HG02885 (cell line): ENCODE data around the gene PGA3.
"Not testable (repeated sequence)": the region's sequence is repeated elsewhere in the genome, so short reads cannot be mapped to it uniquely, and the experiment has no call there.

Source experiments
- ATAC-seq: cut with Tn5 transposase; IDR thresholded peaks from one replicate; pipeline ENCODE4 v1.9.1; 2021; ENCODE audit warnings: mild to moderate bottlenecking; ENCODE audit not compliant: unreplicated experiment, poor library complexity

Gene PGA3

DNA sequence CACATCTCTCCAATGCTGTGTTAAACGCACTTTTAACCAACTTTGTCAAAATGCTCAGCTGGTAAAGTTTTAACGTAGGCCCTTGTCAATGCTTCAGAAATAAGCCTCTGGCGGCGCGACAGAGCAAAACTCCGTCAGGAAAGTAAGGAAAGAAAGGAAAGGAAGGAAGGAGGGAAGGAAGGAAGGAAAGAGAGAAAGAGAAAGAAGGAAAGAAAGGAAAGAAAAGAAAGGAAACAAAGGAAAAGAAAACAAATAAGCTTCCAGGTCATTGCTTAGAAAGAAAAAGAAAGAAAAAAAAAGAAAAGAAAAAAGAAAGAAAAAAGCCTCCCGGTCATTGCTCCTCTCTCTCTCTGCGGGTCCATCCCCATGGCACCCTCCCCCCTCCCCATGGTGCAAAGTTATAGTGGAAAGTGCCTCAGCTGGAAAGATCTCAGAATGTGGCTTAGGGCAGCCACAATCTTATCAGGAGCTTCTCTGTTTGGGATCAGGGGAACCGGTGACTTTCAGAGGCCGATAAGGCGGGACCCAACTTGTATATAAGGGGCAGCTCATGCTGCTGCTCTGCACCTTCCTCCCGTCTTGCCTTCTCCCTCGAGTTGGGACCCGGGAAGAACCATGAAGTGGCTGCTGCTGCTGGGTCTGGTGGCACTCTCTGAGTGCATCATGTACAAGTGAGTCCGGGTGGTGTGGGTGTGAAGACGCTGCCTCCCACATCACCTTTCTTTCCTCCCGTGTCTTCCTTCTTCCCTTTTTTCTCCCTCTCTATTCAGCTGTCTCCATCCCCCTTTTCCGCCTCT is at the start of gene PGA3:
Gene PGA3, plus strand, starts transcription at position 566 of the 797 bp plus-strand sequence. Its CDS starts 50 bp downstream, at position 616.
- not testable (repeated sequence) for ATAC-seq

DNA sequence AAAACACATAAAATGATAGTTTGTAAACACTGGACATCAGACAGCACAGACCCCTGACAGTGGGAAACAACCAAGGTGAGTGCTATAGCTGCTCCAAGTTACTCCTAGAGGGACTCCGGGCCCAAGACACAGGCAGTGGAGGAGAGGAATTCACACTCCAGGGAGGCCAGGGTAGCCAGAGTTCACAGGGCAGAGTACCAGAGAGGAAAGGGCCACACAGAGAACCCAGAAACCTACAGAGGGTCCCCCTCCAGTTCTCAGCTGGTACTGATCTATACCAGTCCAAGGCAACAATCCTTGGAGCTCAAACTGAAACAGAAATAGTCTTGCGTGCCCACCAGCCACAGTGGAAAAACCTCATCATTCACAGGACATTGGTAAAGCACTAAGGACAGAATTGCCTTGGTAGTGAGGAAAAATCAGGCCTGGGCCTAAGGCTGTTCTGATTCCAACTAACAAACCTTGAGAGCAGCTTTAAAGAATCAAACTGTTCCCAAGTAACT is 49.7 kb upstream of the PGA3 start:
- no peak for ATAC-seq

DNA sequence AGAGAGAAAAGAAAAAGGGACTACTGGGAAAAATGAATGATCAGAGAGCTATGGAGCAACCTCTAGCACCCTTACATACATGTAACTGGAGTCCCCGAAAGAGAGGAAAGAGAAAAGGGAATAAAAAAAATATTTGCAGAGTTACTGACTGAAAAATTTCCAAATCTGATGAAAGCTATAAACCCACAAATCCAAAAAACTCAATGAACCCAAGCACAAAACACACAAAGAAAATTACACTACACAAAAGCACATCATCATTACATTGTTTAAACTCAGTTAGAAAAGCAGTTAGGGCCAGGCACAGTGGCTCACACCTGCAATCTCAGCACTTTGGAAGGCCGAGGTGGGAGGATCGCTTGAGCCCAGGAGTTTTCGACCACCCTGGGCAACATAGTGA is 48.8 kb upstream of the PGA3 start:
- ATAC-seq = no peak

DNA sequence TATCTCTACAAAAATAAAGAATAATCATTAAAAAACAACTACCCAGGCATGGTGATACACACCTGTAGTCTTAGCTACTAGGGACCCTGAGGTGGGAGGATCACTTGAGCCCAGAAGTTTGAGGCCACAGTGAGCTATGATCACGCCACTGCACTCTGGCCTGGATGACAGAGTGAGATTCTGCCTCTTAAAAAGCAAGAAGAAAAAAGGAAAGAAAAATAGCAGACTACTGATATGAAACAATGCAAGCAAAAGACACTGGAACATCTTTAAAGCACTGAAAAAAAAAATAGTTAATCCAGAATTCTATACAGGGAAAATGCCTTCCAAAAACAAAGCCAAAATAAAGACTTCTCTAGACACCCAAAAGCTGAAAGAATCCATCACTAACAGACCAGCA is 48.0 kb upstream of the PGA3 start:
- ATAC-seq = no peak

DNA sequence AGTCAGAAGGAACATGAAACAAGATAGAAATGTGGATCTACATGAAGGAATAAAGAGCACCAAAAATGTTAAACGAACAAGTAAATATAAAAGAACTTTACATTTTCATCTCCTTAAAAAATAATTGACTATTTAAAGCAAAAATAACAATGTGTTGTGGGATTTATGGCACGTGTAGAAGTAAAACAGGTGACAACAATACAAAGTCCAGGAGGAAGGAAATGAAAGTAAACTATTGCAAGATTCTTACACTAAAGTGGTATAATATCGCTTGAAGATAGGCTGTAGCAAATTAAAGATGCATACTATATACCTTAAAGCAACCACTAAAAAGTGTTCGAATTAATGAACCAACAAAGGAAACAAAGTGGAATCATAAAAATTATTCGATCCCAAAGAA is 47.6 kb upstream of the PGA3 start:
- ATAC-seq = no peak

DNA sequence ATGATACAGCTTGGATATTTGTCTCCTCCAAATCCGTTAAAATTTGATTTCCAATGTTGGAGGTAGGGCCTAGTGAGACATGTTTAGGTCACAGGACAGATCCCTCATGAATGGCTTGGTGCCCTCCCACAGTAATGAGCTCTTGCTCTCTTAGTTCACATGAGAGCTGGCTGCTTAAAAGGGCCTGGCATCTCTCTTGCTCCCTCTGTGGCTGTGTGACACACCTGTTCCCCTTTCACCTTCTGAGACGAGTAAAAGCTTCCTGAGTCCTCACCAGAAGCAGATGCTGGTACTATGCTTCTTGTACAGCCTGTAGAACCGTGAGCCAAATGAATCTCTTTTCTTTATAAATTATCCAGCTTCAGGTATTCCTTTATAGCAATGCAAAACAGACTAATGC is 45.6 kb upstream of the PGA3 start:
- ATAC-seq = no peak

DNA sequence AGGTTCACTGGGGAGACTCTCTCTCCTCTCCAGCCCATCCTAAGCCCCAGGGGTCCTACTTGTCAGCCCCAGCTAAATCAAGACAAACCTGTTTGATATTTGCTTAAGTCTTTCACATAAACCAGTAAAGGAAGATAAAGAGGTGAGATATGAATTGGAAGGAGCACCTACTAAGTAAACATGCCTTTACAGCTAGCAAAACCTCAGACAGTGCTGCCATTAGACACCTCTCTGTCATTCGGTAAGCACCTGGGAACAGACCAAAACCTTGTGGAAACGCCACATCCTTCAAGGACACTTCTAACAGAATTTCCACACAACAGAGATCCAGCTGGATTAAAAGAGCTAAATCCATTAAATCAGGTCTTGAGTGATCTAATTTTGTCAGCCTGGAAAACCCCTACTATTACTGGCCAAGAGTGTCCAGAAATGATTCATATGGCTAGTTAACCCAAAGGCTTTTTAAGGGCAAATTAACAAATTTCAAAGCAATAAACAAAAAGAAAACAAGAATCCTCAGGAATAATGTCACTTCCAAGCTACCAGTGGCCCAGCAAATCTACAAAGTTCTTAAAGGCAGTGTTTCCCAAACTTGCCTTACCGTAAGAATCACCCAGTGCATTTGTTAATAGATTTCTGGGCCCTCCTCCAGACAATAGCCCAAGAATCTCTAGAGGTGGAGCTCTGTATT is 44.5 kb upstream of the PGA3 start:
- no peak for ATAC-seq

DNA sequence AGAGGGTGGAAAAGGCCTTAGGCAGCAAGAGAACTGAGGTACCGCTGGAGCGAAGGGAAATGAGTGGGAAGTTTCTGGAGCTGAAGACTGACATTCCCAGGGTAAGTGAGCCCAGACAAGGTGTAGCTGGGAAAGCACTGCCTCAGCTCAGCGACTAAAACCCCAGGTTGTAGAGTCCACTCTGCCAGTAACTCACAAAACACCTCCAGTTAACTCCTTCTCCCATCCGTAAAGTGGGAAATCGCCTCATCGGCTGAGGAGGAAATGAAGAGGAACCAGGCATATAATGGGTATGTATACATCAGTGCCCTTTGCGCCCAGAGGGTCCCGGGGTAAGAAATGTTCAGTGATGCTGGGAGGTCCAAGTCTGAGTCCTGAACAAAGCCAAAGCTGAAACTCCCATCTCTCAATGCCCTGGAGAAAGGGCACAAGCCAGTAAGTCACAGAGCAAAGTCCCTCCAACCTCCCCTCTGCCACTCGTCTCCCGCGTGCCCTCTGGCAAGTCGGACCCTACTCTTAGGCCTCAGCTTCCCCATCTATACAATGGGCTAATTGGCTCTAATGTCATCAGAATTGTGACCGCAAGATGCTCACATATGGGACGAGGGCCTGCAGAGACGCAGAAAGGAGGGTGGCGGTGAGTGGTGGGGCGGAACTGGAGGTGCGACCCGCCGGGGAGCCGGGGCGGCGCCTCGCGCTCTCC is 42.7 kb upstream of the PGA3 start:
- ATAC-seq = no peak

DNA sequence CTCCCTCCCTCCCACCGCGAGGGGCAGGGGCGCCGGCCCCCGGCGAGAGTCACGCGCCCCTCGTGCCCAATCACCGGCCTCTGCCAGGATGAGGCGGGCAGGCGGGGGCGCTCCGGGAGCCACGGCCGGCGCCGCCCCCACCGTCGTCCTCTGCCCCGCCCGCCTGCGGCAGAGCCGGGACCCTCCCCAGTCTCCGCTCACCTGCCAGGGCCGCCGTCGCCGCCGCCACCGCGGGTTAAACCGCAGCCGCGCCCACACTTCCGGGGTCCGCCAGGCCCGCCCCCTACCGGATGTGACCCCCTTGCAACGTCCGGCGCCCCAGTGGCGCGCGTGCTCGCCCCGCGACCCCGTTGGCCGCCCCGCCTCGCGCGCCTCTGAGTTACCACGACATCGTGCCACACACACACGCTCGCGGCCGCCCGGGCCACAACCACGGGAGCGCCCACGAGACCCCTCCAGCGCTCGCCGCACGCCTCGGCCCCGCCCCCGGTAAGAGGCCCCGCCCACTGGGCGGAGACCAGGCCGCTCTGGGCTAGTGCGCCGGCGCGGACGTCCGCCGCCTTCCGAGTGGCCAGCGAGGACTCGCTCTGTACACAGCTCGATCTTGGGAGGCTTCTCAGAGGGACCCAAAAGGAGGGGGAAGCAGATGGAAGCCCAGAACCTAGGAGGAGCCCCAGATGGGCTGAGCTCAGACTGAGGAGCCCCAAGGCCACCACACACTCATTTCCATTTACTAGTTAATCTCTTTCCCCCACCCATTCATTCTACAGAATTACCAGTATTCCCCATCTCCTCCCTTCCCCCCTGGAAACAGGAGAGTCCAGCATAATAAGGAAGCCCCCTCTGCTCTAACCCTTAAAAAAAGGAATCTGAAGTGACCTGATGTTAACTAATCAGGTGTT is 41.9 kb upstream of the PGA3 start, which contains the start of gene VPS37C:
Gene VPS37C, minus strand, starts transcription at position 237 of the 902 bp plus-strand sequence. CDS start 22,597 bp downstream, outside the sequence.
- ATAC-seq = peak; percentile 74

DNA sequence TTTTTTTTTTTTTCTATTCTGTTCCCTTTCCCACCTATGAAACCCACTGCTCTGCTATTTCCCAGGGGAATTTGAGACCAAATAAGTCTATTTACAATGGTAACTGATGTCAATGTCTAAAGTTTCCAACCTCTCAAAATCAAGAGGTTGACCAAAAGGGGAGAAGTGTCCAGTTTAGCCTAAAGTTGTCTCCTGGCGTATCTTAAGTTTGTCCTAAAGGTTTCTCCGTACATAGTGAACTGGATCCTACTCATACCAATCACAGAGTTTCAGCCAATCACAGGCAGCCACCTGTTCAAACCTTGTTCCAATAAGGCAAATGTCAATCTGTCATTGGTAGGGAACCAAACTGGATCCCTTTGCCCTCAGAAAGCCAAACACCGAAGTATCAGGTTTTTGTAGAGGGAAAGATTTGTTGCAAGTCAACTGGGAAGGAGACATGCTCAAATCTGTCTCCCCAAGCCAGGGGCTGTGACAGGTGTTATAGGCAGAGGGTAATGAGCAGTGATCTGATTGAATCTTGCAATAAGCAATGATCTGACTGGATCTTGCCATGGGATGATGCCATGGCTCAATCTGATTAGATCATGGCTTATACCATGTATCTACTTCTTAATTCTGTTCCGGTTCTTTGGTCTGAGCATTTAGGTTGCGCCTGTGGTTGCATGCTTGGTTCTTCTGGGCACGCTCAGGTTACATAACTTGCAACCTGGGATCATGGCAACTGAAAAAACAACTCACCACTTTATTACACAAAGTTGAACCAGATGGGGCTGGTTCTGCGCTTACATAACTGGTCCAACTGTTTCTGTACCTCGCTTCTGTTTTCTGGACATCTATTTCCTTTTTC is 41.0 kb upstream of the PGA3 start:
- no peak for ATAC-seq

DNA sequence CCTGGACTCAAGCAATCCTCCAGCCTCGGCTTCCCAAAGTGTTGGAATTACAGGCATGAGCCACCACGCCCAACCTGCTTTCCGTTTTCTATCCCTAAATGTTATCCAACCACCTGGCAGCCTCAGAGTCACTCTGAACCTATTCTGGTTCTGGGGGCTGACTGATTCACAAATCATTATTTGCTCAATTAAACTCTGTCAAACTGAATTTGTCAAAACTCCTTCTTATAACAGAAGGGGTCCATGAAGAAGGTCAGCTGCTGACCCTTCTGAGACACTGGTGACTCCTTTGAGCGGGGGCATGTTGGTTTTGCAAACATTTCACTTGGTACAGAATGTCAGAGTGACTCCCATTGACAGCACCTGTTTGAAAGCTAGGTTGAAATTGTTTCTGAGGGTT is 40.3 kb upstream of the PGA3 start:
- no peak for ATAC-seq

DNA sequence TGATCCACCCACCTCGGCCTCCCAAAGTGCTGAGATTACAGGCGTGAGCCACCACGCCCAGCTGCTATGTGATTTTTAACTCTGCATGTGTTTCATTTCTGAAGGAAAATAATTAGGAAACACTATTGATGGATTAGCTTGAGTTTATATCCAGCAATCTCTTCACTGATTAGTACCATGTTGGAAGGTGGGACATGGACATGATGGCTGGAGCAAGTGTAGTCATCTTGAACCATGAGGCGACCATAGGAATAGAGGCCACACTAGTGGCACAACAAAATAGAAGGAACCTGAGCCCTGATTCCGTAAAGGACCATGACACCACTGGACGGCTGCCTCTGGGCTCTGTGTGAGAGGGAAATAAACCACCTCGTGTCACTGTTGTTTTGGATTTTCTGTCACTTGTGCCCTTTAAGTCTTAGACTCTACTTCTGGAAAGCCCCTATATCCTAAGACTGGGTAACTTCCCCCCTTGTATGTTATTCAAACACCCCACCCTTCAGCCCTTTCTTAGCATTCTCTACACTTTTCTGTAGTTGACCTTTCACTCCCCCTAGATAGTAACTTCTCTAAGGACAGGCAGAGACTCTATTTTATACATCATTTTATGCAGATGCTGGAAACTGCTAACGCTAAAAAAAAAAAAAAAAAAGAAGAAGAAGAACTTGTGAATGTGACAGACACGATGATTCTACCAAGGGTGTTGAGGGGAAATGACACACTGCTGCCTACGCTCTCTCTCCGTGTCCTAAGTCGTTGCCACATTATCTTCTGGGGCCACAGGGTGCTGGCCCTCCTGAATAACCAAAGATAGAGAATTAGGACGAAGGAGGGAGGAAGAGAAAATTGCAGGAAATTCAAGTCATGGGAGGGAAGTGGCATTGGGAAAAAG is 39.4 kb upstream of the PGA3 start:
- ATAC-seq = no peak

DNA sequence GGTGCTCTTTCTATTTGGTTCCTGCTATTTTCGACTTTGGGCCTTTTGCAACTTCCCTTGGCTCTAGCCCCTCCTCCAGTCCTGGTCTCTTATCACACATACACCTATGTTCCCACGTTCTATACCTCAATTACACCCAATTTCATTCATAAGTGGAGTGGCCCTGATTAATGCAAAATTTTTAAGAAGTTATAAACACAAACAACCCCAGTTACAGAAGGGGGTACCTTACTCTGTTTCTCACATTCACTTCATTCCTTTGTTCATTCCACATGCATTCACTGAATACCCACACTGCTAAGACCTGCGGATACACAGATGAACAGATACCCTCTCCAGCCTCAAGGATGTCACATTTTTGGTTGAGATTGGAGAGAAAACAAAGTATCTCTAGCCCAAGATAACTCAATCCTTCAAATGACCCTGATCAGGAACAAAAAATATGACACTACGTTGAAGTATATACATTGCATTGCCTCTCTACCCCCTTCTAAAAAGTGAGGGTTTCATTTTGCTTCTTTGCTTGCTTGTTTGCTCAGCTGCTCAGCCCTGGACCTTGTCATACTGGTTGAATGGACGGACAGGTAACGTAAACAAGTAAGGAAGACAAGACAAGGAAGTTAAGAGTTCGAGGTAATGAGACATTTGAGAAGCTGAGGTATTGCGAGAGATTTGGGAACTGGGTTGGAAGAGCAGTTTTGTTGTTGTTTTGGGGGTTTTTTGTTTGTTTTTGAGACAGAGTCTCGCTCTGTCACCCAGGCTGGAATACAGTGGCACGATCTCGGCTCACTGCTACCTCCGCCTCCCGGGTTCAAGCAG is 38.5 kb upstream of the PGA3 start:
- no peak for ATAC-seq

DNA sequence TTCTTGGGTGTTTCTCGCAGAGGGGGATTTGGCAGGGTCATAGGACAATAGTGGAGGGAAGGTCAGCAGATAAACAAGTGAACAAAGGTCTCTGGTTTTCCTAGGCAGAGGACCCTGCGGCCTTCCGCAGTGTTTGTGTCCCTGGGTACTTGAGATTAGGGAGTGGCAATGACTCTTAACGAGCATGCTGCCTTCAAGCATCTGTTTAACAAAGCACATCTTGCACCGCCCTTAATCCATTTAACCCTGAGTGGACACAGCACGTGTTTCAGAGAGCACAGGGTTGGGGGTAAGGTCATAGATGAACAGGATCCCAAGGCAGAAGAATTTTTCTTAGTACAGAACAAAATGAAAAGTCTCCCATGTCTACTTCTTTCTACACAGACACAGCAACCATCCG is 37.5 kb upstream of the PGA3 start:
- ATAC-seq = not testable (repeated sequence)

DNA sequence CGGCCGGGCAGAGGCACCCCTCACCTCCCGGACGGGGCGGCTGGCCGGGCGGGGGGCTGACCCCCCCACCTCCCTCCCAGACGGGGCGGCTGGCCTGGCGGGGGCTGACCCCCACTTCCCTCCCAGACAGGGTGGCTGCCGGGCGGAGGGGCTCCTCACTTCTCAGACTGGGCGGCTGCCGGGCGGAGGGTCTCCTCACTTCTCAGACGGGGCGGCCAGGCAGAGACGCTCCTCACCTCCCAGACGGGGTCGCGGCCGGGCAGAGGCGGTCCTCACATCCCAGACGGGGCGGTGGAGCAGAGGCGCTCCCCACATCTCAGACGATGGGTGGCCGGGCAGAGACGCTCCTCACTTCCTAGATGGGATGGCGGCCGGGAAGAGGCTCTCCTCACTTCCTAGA is 37.0 kb upstream of the PGA3 start:
- ATAC-seq = not testable (repeated sequence)

DNA sequence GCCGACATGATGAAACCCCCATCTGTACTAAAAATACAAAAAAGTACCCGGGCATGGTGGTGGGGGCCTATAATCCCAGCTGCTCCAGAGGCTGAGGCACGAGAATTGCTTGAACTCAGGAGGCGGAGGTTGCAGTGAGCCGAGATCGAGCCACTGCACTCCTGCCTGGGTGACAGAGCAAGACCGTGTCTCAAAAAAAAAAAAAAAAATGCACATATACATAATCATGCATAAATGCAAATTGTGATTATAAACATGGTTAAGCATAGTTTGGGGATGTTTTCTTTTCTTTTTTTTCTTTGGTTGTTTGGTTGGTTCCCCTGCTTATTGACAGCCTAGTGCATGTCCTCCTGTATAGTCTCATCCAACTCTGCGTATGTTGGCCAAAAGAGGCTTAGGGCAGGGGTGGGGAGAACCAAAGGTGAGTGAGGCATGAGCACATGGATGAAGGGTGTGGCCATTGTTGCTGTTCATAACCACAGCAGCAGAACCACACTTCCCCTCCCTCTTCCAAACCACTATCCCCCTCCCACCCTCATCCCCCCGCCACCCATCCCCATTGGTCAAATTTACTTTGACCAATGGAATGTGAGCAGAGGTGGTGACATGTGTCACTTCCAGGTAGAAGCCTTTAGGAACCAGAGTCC is 35.1 kb upstream of the PGA3 start:
- no peak for ATAC-seq

DNA sequence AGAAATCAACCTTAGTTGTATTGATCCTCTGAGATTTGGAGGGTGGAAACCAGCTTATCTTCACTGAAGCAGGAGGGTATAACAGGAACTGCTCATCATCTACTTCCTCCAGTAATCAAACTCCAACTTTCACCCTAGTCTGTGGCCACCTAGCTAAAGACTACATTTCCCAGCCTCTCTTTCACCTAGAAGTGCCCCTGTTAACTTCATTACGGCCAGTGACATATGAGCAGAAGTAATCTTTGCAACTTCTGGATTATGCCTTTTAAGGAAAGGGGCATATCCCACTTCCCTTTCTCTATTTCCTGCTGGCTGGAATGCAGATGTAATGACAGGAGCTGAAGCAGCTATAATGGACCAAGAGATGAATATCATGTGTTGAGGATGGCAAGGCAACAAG is 34.5 kb upstream of the PGA3 start:
- no peak for ATAC-seq
